Measurements from ENCODE around the gene OPTN.

- TF ChIP-seq POLR2A (IDR thresholded peaks at IDR 0.05), result no peak
- TF ChIP-seq CTCF (IDR thresholded peaks at IDR 0.05), result no peak
These were observed 31.5 kb upstream of the OPTN start for GRCh38 chr10:13068484-13068883.
